ENCODE data around the gene CCNDBP1. TPM values are rescaled to one million over a fixed set of nuclear protein-coding genes. Genes with fewer than 3 reads are reported as not detected.

The CCNDBP1 gene
- total RNA-seq, 2 donors from 2014 or later = 61.5 to 153 TPM

- H3K36me3 ChIP-seq = no peaks in the 10 kb centered on the region
- no peaks in the 10 kb centered on the region for H3K9me3 ChIP-seq
- no peaks in the 10 kb centered on the region for H3K27me3 ChIP-seq (replicated peaks; ENCODE audit: insufficient read depth)
- no peak overlapping the region for H3K4me3 ChIP-seq
- no peak for TF ChIP-seq CTCF (IDR thresholded peaks at IDR 0.05)
- no peak overlapping the region for H3K27ac ChIP-seq
- DNase-seq (ENCODE audit: low spot score) (no peak), ATAC-seq (ENCODE audit: insufficient number of reproducible peaks, low FRiP score, low read depth) (no peak)
- H3K4me1 ChIP-seq (ENCODE audit: control insufficient read depth in 1 of 2, low read depth in 2 of 2) = no peaks in the 10 kb centered on the region
Measured at GRCh38 chr15:43212951-43213350, 27.7 kb downstream of the CCNDBP1 start.

- no peaks in the 10 kb centered on the region for H3K36me3 ChIP-seq
- no peaks in the 10 kb centered on the region for H3K4me1 ChIP-seq (ENCODE audit: control insufficient read depth in 1 of 2, low read depth in 2 of 2)
- no peaks in the 10 kb centered on the region for H3K27me3 ChIP-seq (replicated peaks; ENCODE audit: insufficient read depth)
- DNase-seq (ENCODE audit: low spot score) = no peak
- no peak overlapping the region for H3K4me3 ChIP-seq
- no peak for ATAC-seq (ENCODE audit: insufficient number of reproducible peaks, low FRiP score, low read depth)
- no peak overlapping the region for H3K27ac ChIP-seq
- no peak for TF ChIP-seq CTCF (IDR thresholded peaks at IDR 0.05)
- no peaks in the 10 kb centered on the region for H3K9me3 ChIP-seq
Measured at GRCh38 chr15:43213466-43213865, 28.3 kb downstream of the CCNDBP1 start.

- no peak for DNase-seq (ENCODE audit: low spot score)
- H3K27me3 ChIP-seq (replicated peaks; ENCODE audit: insufficient read depth) = no peaks in the 10 kb centered on the region
- ATAC-seq (ENCODE audit: insufficient number of reproducible peaks, low FRiP score, low read depth) = no peak
- TF ChIP-seq CTCF (IDR thresholded peaks at IDR 0.05) = no peak
- no peak overlapping the region for H3K4me3 ChIP-seq
- no peaks in the 10 kb centered on the region for H3K36me3 ChIP-seq
- no peaks in the 10 kb centered on the region for H3K9me3 ChIP-seq
- H3K27ac ChIP-seq = no peak overlapping the region
- H3K4me1 ChIP-seq (ENCODE audit: control insufficient read depth in 1 of 2, low read depth in 2 of 2) = no peaks in the 10 kb centered on the region
Measured at GRCh38 chr15:43214169-43214568, 29.0 kb downstream of the CCNDBP1 start.

- no peaks in the 10 kb centered on the region for H3K36me3 ChIP-seq
- no peak for TF ChIP-seq CTCF (IDR thresholded peaks at IDR 0.05)
- H3K4me3 ChIP-seq = no peak overlapping the region
- no peak for DNase-seq (ENCODE audit: low spot score)
- H3K9me3 ChIP-seq = no peaks in the 10 kb centered on the region
- H3K27ac ChIP-seq = no peak overlapping the region
- no peak for ATAC-seq (ENCODE audit: insufficient number of reproducible peaks, low FRiP score, low read depth)
- H3K27me3 ChIP-seq (replicated peaks; ENCODE audit: insufficient read depth) = no peaks in the 10 kb centered on the region
- H3K4me1 ChIP-seq (ENCODE audit: control insufficient read depth in 1 of 2, low read depth in 2 of 2) = no peaks in the 10 kb centered on the region
Measured at GRCh38 chr15:43214592-43215295, 29.5 kb downstream of the CCNDBP1 start.

- Histone ChIP-seq H3K9me3 (no peaks in the 10 kb centered on the region), H3K4me1 (ENCODE audit: control insufficient read depth in 1 of 2, low read depth in 2 of 2) (no peaks in the 10 kb centered on the region), H3K36me3 (no peaks in the 10 kb centered on the region), H3K27ac (no peak overlapping the region), H3K27me3 (replicated peaks; ENCODE audit: insufficient read depth) (no peaks in the 10 kb centered on the region), H3K4me3 (no peak overlapping the region)
- TF ChIP-seq CTCF (IDR thresholded peaks at IDR 0.05) = no peak
- DNase-seq (ENCODE audit: low spot score) (no peak), ATAC-seq (ENCODE audit: insufficient number of reproducible peaks, low FRiP score, low read depth) (no peak)
Measured at GRCh38 chr15:43215961-43216360, 30.8 kb downstream of the CCNDBP1 start.

Data from thoracic aorta (tissue), 2 donors.